B cell (primary cell): Measurements from ENCODE around the gene MRPL10. TPM values are rescaled to one million over a fixed set of nuclear protein-coding genes. Genes with fewer than 3 reads are reported as not detected.

Experiments used
- ATAC-seq: fragments of 200-7000 bp; cut with Tn5 transposase; one replicate; pipeline ENCODE4 v1.10.0; 2021; ENCODE audit warnings: low read depth, mild to moderate bottlenecking, moderate number of reproducible peaks, moderate library complexity
- CTCF ChIA-PET: fragments of 350-600 bp; sonication (Branson Sonifier 250); formaldehyde crosslinking; loops from one replicate; lab custom pipeline; 2021; ENCODE audit warnings: antibody characterized with exemption, inconsistent platforms; lab: Charles Lee
- POLR2A ChIA-PET: fragments of 350-600 bp; sonication (Branson Sonifier 250); formaldehyde crosslinking; loops from one replicate; lab custom pipeline; 2021; ENCODE audit warnings: antibody characterized with exemption; lab: Charles Lee
- DNase-seq: peaks from one replicate; pipeline ENCODE4 v3.0.0; 2013
- H2AFZ ChIP-seq: 2 replicates; pipeline ENCODE4 v1.6.1; 2012; ENCODE audit warnings: mild to moderate bottlenecking, low read depth, low read length; ENCODE audit not compliant: insufficient read depth, poor library complexity, severe bottlenecking
- H3K27ac ChIP-seq, 2 donors: 1 replicate in 1 of 2; 2 replicates in 1 of 2; pipeline ENCODE4 v1.5.1; 2012 to 2013; ENCODE audit warnings: low read length in 2 of 2, mild to moderate bottlenecking in 2 of 2, moderate library complexity in 1 of 2
- H3K27me3 ChIP-seq, 4 experiments: fragments of 200-600 bp in 1 of 4; sonication (generic) in 1 of 4; replicated peaks in 1 of 4; 1 replicate in 2 of 4; 2 replicates in 2 of 4; pipeline versions ENCODE4 v1.6.1 to v1.7.0; 2013 to 2016; ENCODE audit warnings: low read length in 3 of 4, mild to moderate bottlenecking in 2 of 4, mixed read lengths in 1 of 4, moderate library complexity in 1 of 4; ENCODE audit not compliant: insufficient read depth in 4 of 4, control insufficient read depth in 3 of 4; ENCODE audit errors: control extremely low read depth in 1 of 4
- H3K36me3 ChIP-seq, 2 experiments: replicated peaks in 1 of 2; 1 replicate in 1 of 2; 2 replicates in 1 of 2; pipeline versions ENCODE4 v1.6.1 to v1.7.1; 2013; ENCODE audit warnings: low read length in 1 of 2; ENCODE audit not compliant: insufficient read depth in 2 of 2, control insufficient read depth in 1 of 2; ENCODE audit errors: control extremely low read depth in 1 of 2, extremely low read depth in 1 of 2
- H3K4me1 ChIP-seq, 2 donors: fragments of 200-600 bp in 1 of 2; sonication (generic) in 1 of 2; 1 replicate in 1 of 2; 2 replicates in 1 of 2; pipeline versions ENCODE4 v1.5.1 to v1.6.1; 2013 to 2017; ENCODE audit warnings: low read length in 2 of 2; ENCODE audit not compliant: control insufficient read depth in 2 of 2, insufficient read depth in 2 of 2
- H3K4me2 ChIP-seq: replicated peaks from 2 replicates; pipeline ENCODE3; 2012; ENCODE audit warnings: mild to moderate bottlenecking, low read depth, low read length; ENCODE audit not compliant: poor library complexity, severe bottlenecking
- H3K4me3 ChIP-seq, 5 experiments: fragments of 200-600 bp in 1 of 5; sonication (generic) in 1 of 5; 1 replicate in 3 of 5; 2 replicates in 2 of 5; pipeline versions ENCODE4 v1.5.1 to v1.7.0; 2011 to 2016; ENCODE audit warnings: low read length in 4 of 5, mild to moderate bottlenecking in 4 of 5, low read depth in 2 of 5, control low read depth in 1 of 5, moderate library complexity in 1 of 5; ENCODE audit not compliant: insufficient read depth in 1 of 5; ENCODE audit errors: control extremely low read depth in 1 of 5, extremely low read depth in 1 of 5
- H3K79me2 ChIP-seq: fragments of 200-600 bp; sonication (generic); one replicate; pipeline ENCODE4 v1.6.0; 2016; ENCODE audit warnings: low read length; ENCODE audit not compliant: control insufficient read depth, insufficient read depth
- H3K9ac ChIP-seq: fragments of 200-600 bp; sonication (generic); 2 replicates; pipeline ENCODE4 v1.6.1; 2017; ENCODE audit warnings: mild to moderate bottlenecking, low read length, moderate library complexity
- H3K9me3 ChIP-seq, 3 donors: one replicate each; pipeline versions ENCODE4 v1.6.1 to v1.7.1; 2013; ENCODE audit warnings: low read length in 2 of 3; ENCODE audit not compliant: control insufficient read depth in 2 of 3, insufficient read depth in 1 of 3; ENCODE audit errors: control extremely low read depth in 1 of 3
- H4K20me1 ChIP-seq: 2 replicates; pipeline ENCODE4 v1.6.0; 2012; ENCODE audit warnings: mild to moderate bottlenecking, low read length; ENCODE audit not compliant: insufficient read depth, control insufficient read depth, poor library complexity, severe bottlenecking
- H3K27ac Mint-ChIP-seq: one replicate; pipeline ENCODE4 v1.8.0; 2021; ENCODE audit warnings: mixed read lengths
- H3K27me3 Mint-ChIP-seq: one replicate; pipeline ENCODE4 v1.8.0; 2021; ENCODE audit warnings: mixed read lengths
- H3K4me1 Mint-ChIP-seq: one replicate; pipeline ENCODE4 v1.8.0; 2021; ENCODE audit warnings: mixed read lengths
- H3K4me3 Mint-ChIP-seq: one replicate; pipeline ENCODE4 v1.8.0; 2021; ENCODE audit warnings: mixed read lengths
- H3K9me3 Mint-ChIP-seq: one replicate; pipeline ENCODE4 v1.8.0; 2022; ENCODE audit warnings: mixed read lengths; ENCODE audit not compliant: insufficient read depth
- CTCF ChIP-seq: fragments of 200-600 bp; IDR thresholded peaks from one replicate; pipeline ENCODE4 v1.8.0; 2022; ENCODE audit warnings: antibody characterized with exemption, mild to moderate bottlenecking
- EZH2 ChIP-seq: IDR thresholded peaks from 2 replicates; pipeline ENCODE4 v1.6.1; 2012; ENCODE audit warnings: borderline replicate concordance, low read depth, mild to moderate bottlenecking, moderate library complexity, low read length; ENCODE audit not compliant: insufficient read depth, poor library complexity, severe bottlenecking
- WGBS: methylation state at CpG from one replicate; pipeline ENCODE4 v1.1.5; 2013; ENCODE audit warnings: missing lambda C conversion rate; ENCODE audit not compliant: insufficient coverage; 5-methylcytosine and 5-hydroxymethylcytosine counted together
- intact Hi-C: fragments of 100-400 bp; cut with micrococcal nuclease; formaldehyde crosslinking; loops from one replicate; pipeline ENCODE4 v1.10.0; 2022
- polyA plus RNA-seq: library from polyadenylated mRNA; depleted of rRNA; stranded (reverse); fragments of >200 nt; gene quantifications from 2 replicates; pipeline ENCODE4 v1.2.3, GENCODE V29; 2012
- total RNA-seq, 2 donors: library from RNA; stranded (reverse); fragments of 120-200 nt in 1 of 2; gene quantifications; 1 replicate in 1 of 2; 2 replicates in 1 of 2; pipeline versions ENCODE4 v1.2.3 to v1.2.4, GENCODE V29; 2013 to 2022

The MRPL10 gene
- total and polyA plus RNA-seq, 2 donors (not counting 1 experiment from before 2014, with no cell fraction given), result 34.8 to 39.4 TPM

- peaks cover 79% of the 10 kb centered on the region for H3K27me3 Mint-ChIP-seq
- ChIA-PET POLR2A (interaction anchor here (0.5 to 2.4 kb wide), 2 partner anchors 45 to 526 kb away, joined by 7 to 8 read pairs; partner anchors contain the start of gene SP2), CTCF (interaction anchor here (2.1 to 19.9 kb wide), 3 partner anchors 9 to 128 kb away, joined by 5 to 436 read pairs (median 8); partner anchors contain the start of genes SCRN2 and SP2)
- peaks cover 36 to 48% of the 10 kb centered on the region in 2 donors for H3K4me1 ChIP-seq
- no peak overlapping the region for H3K27ac ChIP-seq
- TF ChIP-seq CTCF, result no peak
- 85% methylated on average over 9 of the region's 9 CpGs for WGBS
- no peak overlapping the region for H3K27ac Mint-ChIP-seq
- H3K9ac ChIP-seq, result peak overlapping the region; percentile 47
- peaks cover 25% of the 10 kb centered on the region for H3K4me1 Mint-ChIP-seq
- H4K20me1 ChIP-seq, result no peaks in the 10 kb centered on the region
- intact Hi-C loops, result no loop called here
- peaks cover 0 to 93% (median 62%) of the 10 kb centered on the region in 4 experiments for H3K27me3 ChIP-seq
- peak overlapping the region; percentile 67 for H3K4me3 Mint-ChIP-seq
- H2AFZ ChIP-seq, result peak overlapping the region; percentile 66
- peak overlapping the region; percentile 89 for H3K4me2 ChIP-seq
- no peaks in the 10 kb centered on the region for H3K79me2 ChIP-seq
- H3K4me3 ChIP-seq, result peak overlapping the region in 1 of 5 experiments; percentile 44
- no peaks in the 10 kb centered on the region for H3K36me3 ChIP-seq
- H3K9me3 Mint-ChIP-seq, result no peaks in the 10 kb centered on the region
- DNase-seq (no peak), ATAC-seq (no peak)
- H3K9me3 ChIP-seq, result peaks cover 0 to 13% (median 0%) of the 10 kb centered on the region in 3 donors
Measured at GRCh38 chr17:47850373-47850691, 19.0 kb upstream of the MRPL10 start.

GRCh38 chr17:47848198-47848513 is 16.8 kb upstream of the MRPL10 start:
- no peak overlapping the region for H3K4me3 Mint-ChIP-seq
- CTCF ChIA-PET, result interaction anchor here (1.3 to 19.9 kb wide), 3 partner anchors 40 to 130 kb away, joined by 3 to 436 read pairs (median 5); partner anchors contain the start of genes CDK5RAP3 and SP2
- H3K27me3 ChIP-seq, result peaks cover 0 to 92% (median 63%) of the 10 kb centered on the region in 4 experiments

More at GRCh38 chr17:47848198-47848513, 16.8 kb upstream of the MRPL10 start:
- Histone ChIP-seq H3K4me3 (no peak overlapping the region), H3K9me3 (peaks cover 0 to 13% (median 0%) of the 10 kb centered on the region in 3 donors), H2AFZ (no peak overlapping the region), H3K79me2 (no peaks in the 10 kb centered on the region), H3K27ac (no peak overlapping the region), H3K4me2 (no peak overlapping the region), H4K20me1 (no peaks in the 10 kb centered on the region), H3K9ac (no peak overlapping the region), H3K4me1 (peaks cover 36 to 48% of the 10 kb centered on the region in 2 donors), H3K36me3 (no peaks in the 10 kb centered on the region)
- WGBS, result 83% methylated on average over 20 of the region's 23 CpGs
- no peaks in the 10 kb centered on the region for H3K9me3 Mint-ChIP-seq
- H3K4me1 Mint-ChIP-seq, result peaks cover 24% of the 10 kb centered on the region
- POLR2A ChIA-PET, result no interaction called here
- no peak for ATAC-seq
- DNase-seq, result no peak
- peaks cover 69% of the 10 kb centered on the region for H3K27me3 Mint-ChIP-seq
- TF ChIP-seq EZH2, result no peak
- TF ChIP-seq CTCF, result no peak
- no peak overlapping the region for H3K27ac Mint-ChIP-seq
- intact Hi-C loops, result no loop called here
